Measurements from ENCODE around the gene TERT. TPM values are rescaled to one million over a fixed set of nuclear protein-coding genes. Genes with fewer than 3 reads are reported as not detected.

Gene TERT
- total and polyA plus RNA-seq, 2 of the 8 experiments (the other 6 are each of a cell fraction or from before 2014, with no cell fraction given): 13.1 to 23.1 TPM

GRCh38 chr5:1230551-1230950 lies 64.3 kb downstream of the TERT start (continued):
- TF ChIP-seq ATF2 (IDR thresholded peaks at IDR 0.05; ENCODE audit: low read length): no peak
- no peak for TF ChIP-seq KDM5A (IDR thresholded peaks at IDR 0.05; ENCODE audit: low read length)
- no peak for TF ChIP-seq ZNF274 (IDR thresholded peaks at IDR 0.05; ENCODE audit: borderline replicate concordance, extremely low read depth, low read length)
- TF ChIP-seq SAP30 (IDR thresholded peaks at IDR 0.05; ENCODE audit: insufficient read depth, insufficient replicate concordance, low read length): no peak
- no peak for TF ChIP-seq RXRA (IDR thresholded peaks at IDR 0.05; ENCODE audit: insufficient read depth, low read depth, low read length)
- no peak for TF ChIP-seq TBP (IDR thresholded peaks at IDR 0.05; ENCODE audit: low read depth, low read length)
